ENCODE data around the gene MMAB.

DNA sequence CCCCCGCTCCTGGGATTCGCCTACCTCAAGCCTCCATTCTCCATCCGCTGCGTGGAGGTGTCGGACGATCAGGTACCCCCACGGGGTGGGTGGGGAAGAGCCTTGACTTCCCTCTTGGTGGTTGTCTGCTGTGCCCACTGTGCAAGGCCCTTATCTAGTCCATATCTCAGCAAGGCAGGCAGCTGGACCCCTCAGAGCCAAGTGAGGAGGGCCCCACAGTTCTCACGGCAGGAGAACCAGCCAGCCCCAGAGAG lies 39.9 kb downstream of the MMAB start:
- TF ChIP-seq POLR2AphosphoS5 (IDR thresholded peaks at IDR 0.05) (no peak), EP300 (IDR thresholded peaks at IDR 0.05) (no peak), POLR2A (IDR thresholded peaks at IDR 0.05) (no peak)
- TF ChIP-seq, protein P1, sequence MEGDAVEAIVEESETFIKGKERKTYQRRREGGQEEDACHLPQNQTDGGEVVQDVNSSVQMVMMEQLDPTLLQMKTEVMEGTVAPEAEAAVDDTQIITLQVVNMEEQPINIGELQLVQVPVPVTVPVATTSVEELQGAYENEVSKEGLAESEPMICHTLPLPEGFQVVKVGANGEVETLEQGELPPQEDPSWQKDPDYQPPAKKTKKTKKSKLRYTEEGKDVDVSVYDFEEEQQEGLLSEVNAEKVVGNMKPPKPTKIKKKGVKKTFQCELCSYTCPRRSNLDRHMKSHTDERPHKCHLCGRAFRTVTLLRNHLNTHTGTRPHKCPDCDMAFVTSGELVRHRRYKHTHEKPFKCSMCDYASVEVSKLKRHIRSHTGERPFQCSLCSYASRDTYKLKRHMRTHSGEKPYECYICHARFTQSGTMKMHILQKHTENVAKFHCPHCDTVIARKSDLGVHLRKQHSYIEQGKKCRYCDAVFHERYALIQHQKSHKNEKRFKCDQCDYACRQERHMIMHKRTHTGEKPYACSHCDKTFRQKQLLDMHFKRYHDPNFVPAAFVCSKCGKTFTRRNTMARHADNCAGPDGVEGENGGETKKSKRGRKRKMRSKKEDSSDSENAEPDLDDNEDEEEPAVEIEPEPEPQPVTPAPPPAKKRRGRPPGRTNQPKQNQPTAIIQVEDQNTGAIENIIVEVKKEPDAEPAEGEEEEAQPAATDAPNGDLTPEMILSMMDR (IDR thresholded peaks at IDR 0.05), result no peak

Measured in gastroesophageal sphincter (tissue), 3 donors.